Measurements from ENCODE around the gene SLC7A8.

Gene SLC7A8

DNA sequence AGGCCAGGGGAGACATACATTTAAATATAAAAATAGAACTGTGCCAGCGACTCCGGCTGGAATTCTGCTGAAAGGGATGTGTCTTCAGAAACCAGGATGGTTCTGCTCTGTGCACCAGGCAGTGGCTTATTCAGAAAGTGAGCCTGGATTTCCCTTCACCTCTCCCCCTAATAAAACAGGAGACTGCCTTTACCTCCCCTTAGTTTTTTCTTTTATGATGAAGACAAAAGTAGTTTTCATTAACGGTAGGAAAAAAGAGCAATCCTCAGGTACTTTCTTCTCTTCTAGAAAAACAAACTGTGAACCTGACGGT is 346 bp downstream of the SLC7A8 start:
- DNase-seq (ENCODE audit: low read depth in 4 of 4, low spot score in 1 of 4) = no peak

DNA sequence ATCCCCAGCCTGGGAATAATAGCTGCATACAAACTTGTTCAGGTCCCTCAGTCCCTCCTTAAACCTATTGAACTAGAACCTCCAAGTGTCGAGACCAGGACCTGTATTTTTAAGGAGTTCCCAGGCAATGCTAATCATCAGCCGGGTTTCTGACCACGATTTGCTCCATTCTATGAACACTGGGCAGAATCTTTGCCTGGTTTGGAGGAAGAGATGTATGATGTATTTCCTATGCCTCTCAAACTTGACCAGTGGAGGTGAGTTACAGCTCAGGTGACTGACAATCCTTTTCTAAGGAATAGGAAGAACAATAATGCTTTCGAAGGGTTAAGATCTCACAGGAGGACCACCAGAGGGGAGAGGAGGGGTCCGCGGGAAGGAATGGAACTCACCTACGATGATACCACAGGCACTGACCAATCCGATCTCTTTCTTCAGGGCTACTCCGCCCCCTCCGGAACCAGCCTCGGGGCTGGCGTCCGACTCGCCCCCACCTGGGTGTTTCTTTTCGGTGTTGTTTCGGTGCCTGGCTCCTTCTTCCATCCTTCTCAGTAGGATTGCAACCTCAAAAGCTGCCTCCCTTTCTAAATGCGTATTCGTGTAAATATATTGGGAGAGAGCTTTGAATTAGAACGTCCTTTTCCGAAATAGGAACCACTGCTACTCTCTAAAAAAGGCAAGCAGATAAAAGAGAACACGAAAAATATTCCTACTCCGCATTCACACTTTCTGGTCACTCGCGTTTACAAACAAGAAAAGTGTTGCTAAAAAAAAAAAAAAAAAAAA is 895 bp downstream of the SLC7A8 start:
- peak in 2 of 4 experiments; percentile 7 to 22 for DNase-seq (ENCODE audit: low read depth in 4 of 4, low spot score in 1 of 4)

- no peak for DNase-seq (ENCODE audit: low read depth in 4 of 4, low spot score in 1 of 4)
Observed at GRCh38 chr14:23181946-23182345, 1.5 kb downstream of the SLC7A8 start.

- DNase-seq (ENCODE audit: low read depth in 4 of 4, low spot score in 1 of 4) = no peak
Observed at GRCh38 chr14:23181453-23181852, 2.0 kb downstream of the SLC7A8 start.

- no peak for DNase-seq (ENCODE audit: low read depth in 4 of 4, low spot score in 1 of 4)
Observed at GRCh38 chr14:23177181-23177580, 6.3 kb downstream of the SLC7A8 start.

DNA sequence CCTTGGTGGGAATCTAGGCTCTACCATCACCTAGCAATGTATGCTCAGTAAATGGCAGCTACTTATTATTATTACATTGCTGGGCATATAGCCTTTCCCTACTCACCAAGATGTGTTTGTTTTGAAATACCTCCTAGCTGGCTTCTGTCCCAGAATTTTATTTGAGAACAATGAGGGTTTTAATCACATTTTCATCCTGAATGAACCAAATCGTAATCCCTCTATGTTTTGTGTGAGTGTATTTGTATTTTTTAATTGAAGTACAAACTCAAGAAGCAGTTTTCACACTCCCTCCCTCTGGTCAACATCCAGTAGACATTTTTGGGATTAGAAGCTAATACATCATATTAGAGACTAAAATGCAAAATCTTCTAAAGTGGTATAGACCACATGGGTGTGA is 7.6 kb downstream of the SLC7A8 start:
- no peak for DNase-seq (ENCODE audit: low read depth in 4 of 4, low spot score in 1 of 4)

DNA sequence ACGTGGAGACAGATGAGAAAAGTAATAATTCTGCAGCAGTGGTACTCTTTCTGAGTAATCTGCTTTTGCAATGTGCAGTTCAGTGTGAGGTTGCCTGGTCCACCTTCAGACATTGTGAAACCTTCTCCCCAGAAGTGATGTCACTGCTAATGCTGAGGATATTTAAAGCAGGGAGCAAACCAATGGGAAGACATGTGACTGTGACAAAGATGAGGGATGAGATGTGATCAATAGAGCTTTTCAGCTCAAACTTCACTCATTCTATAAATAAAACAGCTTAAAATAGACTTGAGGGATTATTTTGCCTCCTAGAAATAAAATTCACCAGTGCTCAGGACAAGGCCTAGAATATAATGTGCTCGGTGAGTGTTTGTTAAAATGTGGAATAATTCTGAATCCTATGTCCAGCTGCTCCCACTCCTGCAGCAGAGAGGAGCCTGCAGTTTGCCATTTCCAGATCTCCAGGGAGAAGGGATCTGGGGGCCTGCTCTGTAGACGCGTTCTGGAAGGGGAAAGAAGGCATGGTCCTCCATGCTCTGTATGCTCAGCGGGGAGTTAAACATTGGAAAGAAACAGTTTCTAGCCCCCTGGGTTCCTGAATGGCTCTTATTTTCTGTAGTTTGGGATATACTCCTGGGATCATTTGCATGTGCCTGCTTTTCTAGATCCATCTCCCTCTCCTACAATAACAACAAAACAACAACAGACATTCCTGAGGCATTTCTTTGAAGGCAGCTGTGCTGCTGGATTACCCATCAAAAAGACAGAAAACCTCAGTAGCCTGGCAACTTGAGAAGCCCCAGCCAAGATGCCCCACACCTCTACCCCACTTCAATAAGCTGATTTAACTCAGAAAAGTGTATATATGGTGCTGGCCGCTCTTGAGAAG is 8.9 kb downstream of the SLC7A8 start:
- no peak for DNase-seq (ENCODE audit: low read depth in 4 of 4, low spot score in 1 of 4)

- DNase-seq (ENCODE audit: low read depth in 4 of 4, low spot score in 1 of 4) = no peak
Observed at GRCh38 chr14:23173796-23174195, 9.7 kb downstream of the SLC7A8 start.

GRCh38 chr14:23173031-23173430 is 10.4 kb downstream of the SLC7A8 start:
- no peak for DNase-seq (ENCODE audit: low read depth in 4 of 4, low spot score in 1 of 4)

DNA sequence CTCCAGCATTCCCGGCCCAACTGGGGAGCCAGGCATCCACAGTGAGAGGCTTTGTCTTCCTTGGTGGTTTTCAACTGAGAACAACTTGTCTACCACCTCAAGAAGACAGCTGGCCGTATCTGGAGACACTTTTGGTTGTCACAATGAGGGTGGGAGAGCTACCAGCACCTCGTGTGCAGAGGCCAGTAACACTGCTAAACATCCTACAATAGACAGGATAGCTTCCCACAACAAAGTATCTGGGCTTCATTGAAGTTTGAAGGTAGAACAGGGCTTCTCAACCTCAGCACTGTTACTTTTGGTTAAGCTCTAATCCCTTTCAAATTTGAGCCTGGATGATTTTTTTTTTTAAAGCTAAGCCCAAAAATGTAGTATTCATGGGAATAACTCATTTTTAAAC is 10.9 kb downstream of the SLC7A8 start:
- no peak for DNase-seq (ENCODE audit: low read depth in 4 of 4, low spot score in 1 of 4)

- no peak for DNase-seq (ENCODE audit: low read depth in 4 of 4, low spot score in 1 of 4)
Observed at GRCh38 chr14:23172096-23172495, 11.4 kb downstream of the SLC7A8 start.

GRCh38 chr14:23171222-23171975 is 12.1 kb downstream of the SLC7A8 start:
- no peak for DNase-seq (ENCODE audit: low read depth in 4 of 4, low spot score in 1 of 4)

DNA sequence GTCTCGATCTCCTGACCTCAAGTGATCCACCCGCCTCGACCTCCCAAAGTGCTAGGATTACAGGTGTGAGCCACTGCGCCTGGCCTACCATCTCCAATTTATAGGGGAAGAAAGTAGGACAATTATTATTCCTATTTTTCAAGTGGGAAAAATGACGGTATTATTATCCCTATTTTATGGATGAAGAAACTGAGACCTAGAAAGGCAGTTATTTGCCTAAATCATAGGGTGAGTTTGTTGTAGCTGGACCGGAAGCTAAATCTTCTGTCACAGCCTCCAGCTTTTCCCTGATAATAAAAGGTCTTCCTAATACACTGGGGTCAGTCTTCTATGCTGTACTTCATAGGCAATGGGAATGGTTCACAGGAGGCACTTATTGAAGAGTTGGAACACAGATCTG is 13.8 kb downstream of the SLC7A8 start:
- no peak for DNase-seq (ENCODE audit: low read depth in 4 of 4, low spot score in 1 of 4)

DNA sequence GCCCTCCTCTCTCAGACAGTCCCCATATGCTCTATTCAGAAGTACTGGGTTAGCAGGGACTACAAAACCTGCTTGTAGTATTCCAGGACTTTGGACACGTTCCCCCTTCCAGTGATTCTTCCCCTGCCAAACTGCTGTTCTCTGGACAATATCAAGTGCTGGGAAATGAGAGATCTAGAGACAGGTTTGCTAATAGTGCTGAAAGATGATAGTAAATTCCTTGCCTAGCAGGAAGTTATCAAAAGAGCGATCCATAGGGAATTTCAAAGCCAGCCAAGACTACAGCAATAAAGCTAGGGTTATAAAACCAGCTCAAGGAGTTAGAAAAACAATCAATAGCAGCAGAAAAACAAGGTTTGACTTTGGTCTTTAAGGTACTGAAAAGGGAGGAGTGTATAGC is 15.2 kb downstream of the SLC7A8 start:
- DNase-seq (ENCODE audit: low read depth in 4 of 4, low spot score in 1 of 4) = no peak

DNA sequence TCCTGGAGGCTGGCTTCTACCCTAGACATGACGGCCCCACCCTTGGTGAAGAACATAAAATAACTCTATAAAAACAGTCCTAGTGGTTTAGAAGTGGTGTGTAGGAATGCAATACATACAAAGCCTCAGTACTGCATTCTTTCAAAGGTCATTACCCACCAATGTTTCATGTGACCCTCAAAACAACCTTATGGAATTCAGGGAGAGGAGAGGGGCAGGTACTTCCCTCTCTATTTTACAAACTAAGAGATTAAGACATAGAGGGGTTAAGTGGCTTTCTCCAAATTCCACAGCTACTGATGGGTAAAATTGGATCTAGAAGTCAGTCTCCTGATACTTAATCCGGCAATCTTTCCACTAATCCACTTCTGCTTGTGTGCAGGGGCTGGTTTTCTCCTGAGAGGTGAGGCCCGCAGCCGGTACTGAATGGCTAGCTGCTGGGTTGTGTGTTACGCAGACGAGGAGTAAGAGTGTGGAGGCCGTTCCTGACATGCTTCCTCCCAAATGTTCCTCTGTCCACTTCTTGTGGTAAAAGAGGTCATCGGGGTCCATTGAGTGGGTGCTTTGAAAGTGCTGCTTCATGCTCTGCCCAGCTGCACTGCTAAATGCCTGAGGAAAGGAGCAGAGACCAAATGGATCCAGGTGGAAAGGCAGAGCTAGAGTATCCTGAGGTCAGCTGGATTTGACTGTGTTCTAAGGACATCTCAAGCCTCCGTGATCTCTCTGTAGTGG is 16.2 kb downstream of the SLC7A8 start:
- DNase-seq (ENCODE audit: low read depth in 4 of 4, low spot score in 1 of 4) = no peak

GRCh38 chr14:23164949-23165348 is 18.5 kb downstream of the SLC7A8 start:
- DNase-seq (ENCODE audit: low read depth in 4 of 4, low spot score in 1 of 4) = no peak

GRCh38 chr14:23164250-23164649 is 19.2 kb downstream of the SLC7A8 start:
- no peak for DNase-seq (ENCODE audit: low read depth in 4 of 4, low spot score in 1 of 4)

- no peak for DNase-seq (ENCODE audit: low read depth in 4 of 4, low spot score in 1 of 4)
Observed at GRCh38 chr14:23163830-23164229, 19.6 kb downstream of the SLC7A8 start.

DNA sequence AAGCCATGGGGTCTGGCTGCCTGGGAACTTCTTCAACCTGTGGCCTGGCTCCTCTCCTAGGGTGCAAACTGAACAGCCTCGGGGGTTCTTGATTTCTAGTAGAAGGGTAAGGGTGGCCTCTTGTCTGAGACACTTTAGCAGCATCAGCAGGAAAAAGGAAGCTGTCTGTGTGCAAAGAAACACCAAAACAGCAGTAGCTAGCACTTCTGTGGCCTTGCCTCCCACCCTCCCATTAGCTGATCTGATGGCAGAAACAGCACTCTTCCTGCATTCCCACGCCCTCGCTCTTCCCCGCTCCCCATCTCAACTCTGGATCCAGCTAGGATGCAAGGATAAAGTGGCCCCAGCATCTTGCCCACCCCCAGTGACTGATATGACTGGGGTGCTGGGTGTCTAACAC is 20.7 kb downstream of the SLC7A8 start:
- no peak for DNase-seq (ENCODE audit: low read depth in 4 of 4, low spot score in 1 of 4)

GRCh38 chr14:23162005-23162404 is 21.5 kb downstream of the SLC7A8 start:
- no peak for DNase-seq (ENCODE audit: low read depth in 4 of 4, low spot score in 1 of 4)

GRCh38 chr14:23160924-23161522 is 22.4 kb downstream of the SLC7A8 start:
- DNase-seq (ENCODE audit: low read depth in 4 of 4, low spot score in 1 of 4) = no peak
